Measurements from ENCODE around the gene HSPA8. TPM values are rescaled to one million over a fixed set of nuclear protein-coding genes. Genes with fewer than 3 reads are reported as not detected.

HSPA8 gene
- total and polyA plus RNA-seq, 2 donors (not counting 1 experiment from before 2014, with no cell fraction given), result 480 to 738 TPM

DNA sequence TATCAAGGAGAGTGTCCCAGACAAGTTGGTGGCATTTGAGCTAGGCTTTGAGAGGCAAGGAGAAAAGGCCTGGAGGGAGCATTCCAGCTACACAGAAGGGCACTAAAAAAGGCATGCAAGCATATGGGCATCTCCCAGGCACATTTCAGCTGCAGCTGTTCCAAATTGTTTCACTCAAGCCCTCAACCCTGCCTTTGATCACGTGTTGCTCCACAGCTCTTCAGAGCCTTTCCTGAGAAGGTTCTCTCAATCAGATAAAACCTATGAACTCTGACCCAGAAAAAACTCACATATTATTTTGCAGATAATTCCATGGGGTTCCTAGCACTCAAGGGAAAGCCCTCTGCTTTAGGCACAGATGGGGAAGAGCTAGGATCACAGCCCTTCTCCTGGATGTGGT is 24.4 kb upstream of the HSPA8 start:
- Mint-ChIP-seq H3K4me3 (no peak overlapping the region), H3K27me3 (no peaks in the 10 kb centered on the region), H3K27ac (no peak overlapping the region), H3K9me3 (ENCODE audit: insufficient read depth) (no peaks in the 10 kb centered on the region), H3K4me1 (no peaks in the 10 kb centered on the region)
- TF ChIP-seq, protein P1, sequence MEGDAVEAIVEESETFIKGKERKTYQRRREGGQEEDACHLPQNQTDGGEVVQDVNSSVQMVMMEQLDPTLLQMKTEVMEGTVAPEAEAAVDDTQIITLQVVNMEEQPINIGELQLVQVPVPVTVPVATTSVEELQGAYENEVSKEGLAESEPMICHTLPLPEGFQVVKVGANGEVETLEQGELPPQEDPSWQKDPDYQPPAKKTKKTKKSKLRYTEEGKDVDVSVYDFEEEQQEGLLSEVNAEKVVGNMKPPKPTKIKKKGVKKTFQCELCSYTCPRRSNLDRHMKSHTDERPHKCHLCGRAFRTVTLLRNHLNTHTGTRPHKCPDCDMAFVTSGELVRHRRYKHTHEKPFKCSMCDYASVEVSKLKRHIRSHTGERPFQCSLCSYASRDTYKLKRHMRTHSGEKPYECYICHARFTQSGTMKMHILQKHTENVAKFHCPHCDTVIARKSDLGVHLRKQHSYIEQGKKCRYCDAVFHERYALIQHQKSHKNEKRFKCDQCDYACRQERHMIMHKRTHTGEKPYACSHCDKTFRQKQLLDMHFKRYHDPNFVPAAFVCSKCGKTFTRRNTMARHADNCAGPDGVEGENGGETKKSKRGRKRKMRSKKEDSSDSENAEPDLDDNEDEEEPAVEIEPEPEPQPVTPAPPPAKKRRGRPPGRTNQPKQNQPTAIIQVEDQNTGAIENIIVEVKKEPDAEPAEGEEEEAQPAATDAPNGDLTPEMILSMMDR (IDR thresholded peaks at IDR 0.05), result no peak
- peaks cover 0 to 1% (median 0%) of the 10 kb centered on the region in 3 donors for H3K9me3 ChIP-seq (ENCODE audit: control extremely low read depth in 1 of 3, control insufficient read depth in 2 of 3, insufficient read depth in 1 of 3, low read length in 2 of 3)
- H3K4me3 ChIP-seq (ENCODE audit: control extremely low read depth in 1 of 5, extremely low read depth in 1 of 5, insufficient read depth in 1 of 5, low read depth in 2 of 5, low read length in 4 of 5), result no peak overlapping the region
- no peaks in the 10 kb centered on the region for H3K27me3 ChIP-seq (replicated peaks in 1 of 4; ENCODE audit: control extremely low read depth in 1 of 4, control insufficient read depth in 3 of 4, insufficient read depth in 4 of 4, low read length in 3 of 4)
- H4K20me1 ChIP-seq (ENCODE audit: control insufficient read depth, insufficient read depth, low read length, poor library complexity, severe bottlenecking), result no peaks in the 10 kb centered on the region
- H3K79me2 ChIP-seq (ENCODE audit: control insufficient read depth, insufficient read depth, low read length), result no peaks in the 10 kb centered on the region
- ChIA-PET POLR2A (no interaction called here), CTCF (interaction anchor here (0.9 kb wide), 1 partner anchor 15 kb away, joined by 3 read pairs; no protein-coding TSS in a partner anchor)
- H3K4me2 ChIP-seq (replicated peaks; ENCODE audit: low read depth, low read length, poor library complexity, severe bottlenecking), result no peak overlapping the region
- no peak overlapping the region for H3K9ac ChIP-seq (ENCODE audit: low read length)
- 17% methylated on average over 1 of the region's 1 CpG for WGBS (ENCODE audit: insufficient coverage)
- H2AFZ ChIP-seq (ENCODE audit: insufficient read depth, low read depth, low read length, poor library complexity, severe bottlenecking), result no peak overlapping the region
- H3K27ac ChIP-seq (ENCODE audit: low read length in 2 of 2), result no peak overlapping the region
- intact Hi-C loops (cut with micrococcal nuclease), result no loop called here
- H3K4me1 ChIP-seq (ENCODE audit: control insufficient read depth in 2 of 2, insufficient read depth in 2 of 2, low read length in 2 of 2), result no peaks in the 10 kb centered on the region
- ATAC-seq (ENCODE audit: low read depth) (no peak), DNase-seq (no peak)
- no peaks in the 10 kb centered on the region for H3K36me3 ChIP-seq (replicated peaks in 1 of 2; ENCODE audit: control extremely low read depth in 1 of 2, control insufficient read depth in 1 of 2, extremely low read depth in 1 of 2, insufficient read depth in 2 of 2, low read length in 1 of 2)

DNA sequence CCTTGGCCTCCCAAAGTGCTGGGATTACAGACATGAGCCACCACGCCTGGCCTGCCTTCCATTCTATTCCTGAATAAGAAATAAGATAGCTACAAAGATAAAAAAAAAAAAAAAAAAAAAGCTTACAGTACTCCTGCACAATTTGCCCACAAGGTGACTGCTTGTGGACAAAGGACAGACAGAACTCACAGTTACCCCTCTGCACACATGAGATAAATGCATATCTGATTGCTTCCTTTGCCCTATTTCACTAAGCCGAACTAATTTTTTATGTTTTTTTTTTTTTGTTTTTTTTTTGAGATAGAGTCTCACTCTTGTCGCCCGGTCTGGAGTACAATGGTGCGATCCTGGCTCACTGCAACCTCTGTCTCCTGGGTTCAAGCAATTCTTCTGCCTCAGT is 23.6 kb upstream of the HSPA8 start:
- DNase-seq, result no peak
- Histone ChIP-seq H3K27ac (ENCODE audit: low read length in 2 of 2) (no peak overlapping the region), H3K4me1 (ENCODE audit: control insufficient read depth in 2 of 2, insufficient read depth in 2 of 2, low read length in 2 of 2) (no peaks in the 10 kb centered on the region), H3K4me3 (ENCODE audit: control extremely low read depth in 1 of 5, extremely low read depth in 1 of 5, insufficient read depth in 1 of 5, low read depth in 2 of 5, low read length in 4 of 5) (no peak overlapping the region), H2AFZ (ENCODE audit: insufficient read depth, low read depth, low read length, poor library complexity, severe bottlenecking) (no peak overlapping the region), H3K9ac (ENCODE audit: low read length) (no peak overlapping the region), H3K27me3 (replicated peaks in 1 of 4; ENCODE audit: control extremely low read depth in 1 of 4, control insufficient read depth in 3 of 4, insufficient read depth in 4 of 4, low read length in 3 of 4) (no peaks in the 10 kb centered on the region), H4K20me1 (ENCODE audit: control insufficient read depth, insufficient read depth, low read length, poor library complexity, severe bottlenecking) (no peaks in the 10 kb centered on the region), H3K4me2 (replicated peaks; ENCODE audit: low read depth, low read length, poor library complexity, severe bottlenecking) (no peak overlapping the region), H3K79me2 (ENCODE audit: control insufficient read depth, insufficient read depth, low read length) (no peaks in the 10 kb centered on the region), H3K9me3 (ENCODE audit: control extremely low read depth in 1 of 3, control insufficient read depth in 2 of 3, insufficient read depth in 1 of 3, low read length in 2 of 3) (peaks cover 0 to 1% (median 0%) of the 10 kb centered on the region in 3 donors), H3K36me3 (replicated peaks in 1 of 2; ENCODE audit: control extremely low read depth in 1 of 2, control insufficient read depth in 1 of 2, extremely low read depth in 1 of 2, insufficient read depth in 2 of 2, low read length in 1 of 2) (no peaks in the 10 kb centered on the region)
- WGBS (ENCODE audit: insufficient coverage), result 100% methylated on average over 3 of the region's 5 CpGs
- Mint-ChIP-seq H3K27me3 (no peaks in the 10 kb centered on the region), H3K4me3 (no peak overlapping the region), H3K27ac (no peak overlapping the region), H3K9me3 (ENCODE audit: insufficient read depth) (no peaks in the 10 kb centered on the region), H3K4me1 (no peaks in the 10 kb centered on the region)
- no peak for ATAC-seq (ENCODE audit: low read depth)
- ChIA-PET CTCF (interaction anchor here (0.6 to 1.0 kb wide), 2 partner anchors 17 to 219 kb away, joined by 3 to 4 read pairs; no protein-coding TSS in a partner anchor), POLR2A (no interaction called here)
- TF ChIP-seq EZH2 (IDR thresholded peaks at IDR 0.05; ENCODE audit: borderline replicate concordance, insufficient read depth, low read depth, low read length, poor library complexity, severe bottlenecking), result no peak
- TF ChIP-seq, protein P1 (IDR thresholded peaks at IDR 0.05), result no peak
- intact Hi-C loops (cut with micrococcal nuclease), result no loop called here
